HepG2 (cell line): ENCODE results near the gene PBX4. TPM values are rescaled to one million over a fixed set of nuclear protein-coding genes. Genes with fewer than 3 reads are reported as not detected.

Experiments used
- ATM ChIP-seq: fragments of 450-650 bp; IDR thresholded peaks from 2 replicates; pipeline ENCODE4 v1.7.1; 2017; ENCODE audit warnings: mild to moderate bottlenecking, borderline replicate concordance
- CAMTA2 ChIP-seq: sonication (generic); formaldehyde crosslinking; IDR thresholded peaks from 2 replicates; pipeline ENCODE4 v1.4.0; 2020; ENCODE audit warnings: mild to moderate bottlenecking, missing genetic modification reagents, borderline replicate concordance
- FOSL1 ChIP-seq: sonication (generic); formaldehyde crosslinking; IDR thresholded peaks from 2 replicates; pipeline ENCODE4 v1.9.0; 2021; ENCODE audit warnings: missing genetic modification reagents, borderline replicate concordance
- HOXA3 ChIP-seq: sonication (generic); formaldehyde crosslinking; IDR thresholded peaks from 2 replicates; pipeline ENCODE4 v1.5.0; 2020; ENCODE audit warnings: missing genetic modification reagents
- MXD4 ChIP-seq: IDR thresholded peaks from 2 replicates; pipeline ENCODE4 v1.6.1; 2016; ENCODE audit warnings: mild to moderate bottlenecking, missing biosample characterization, missing genetic modification reagents
- MYC ChIP-seq: sonication (generic); formaldehyde crosslinking; IDR thresholded peaks from 2 replicates; pipeline ENCODE4 v1.9.0; 2021; ENCODE audit warnings: missing genetic modification reagents, borderline replicate concordance
- NFYB ChIP-seq: sonication (generic); formaldehyde crosslinking; IDR thresholded peaks from 2 replicates; pipeline ENCODE4 v1.4.0; 2020; ENCODE audit warnings: missing genetic modification reagents
- PTBP1 ChIP-seq: fragments of 200-400 bp; formaldehyde crosslinking; IDR thresholded peaks from 2 replicates; pipeline ENCODE4 v1.6.1; 2018; ENCODE audit warnings: low read length, low read depth; ENCODE audit not compliant: poor library complexity, severe bottlenecking
- polyA plus RNA-seq, 8 experiments: library from polyadenylated mRNA; depleted of rRNA in 3 of 8; stranded (reverse) in 7 of 8; unstranded in 1 of 8; fragments of >200 nt; fragmentation: Illumina TruSeq in 4 of 8; extraction: Trizol in 4 of 8; gene quantifications; 2 replicates each; pipeline versions ENCODE4 v1.2.1 to v1.2.3, GENCODE V29; 2011 to 2016; ENCODE audit warnings: low read depth in 4 of 8, missing spikeins in 1 of 8, mixed read lengths in 1 of 8; ENCODE audit not compliant: insufficient read depth in 1 of 8
- total RNA-seq, 5 experiments: library from RNA; depleted of rRNA; stranded (reverse); fragments of >200 nt; fragmentation: Illumina TruSeq; extraction: Trizol; gene quantifications; 2 replicates each; pipeline ENCODE4 v1.2.3, GENCODE V29; 2016; ENCODE audit warnings: low read depth in 1 of 5
- TF ChIP-seq, protein P1 (sequence below): sonication (generic); formaldehyde crosslinking; IDR thresholded peaks from 2 replicates; pipeline ENCODE4 v1.4.0; 2020; ENCODE audit warnings: mild to moderate bottlenecking, missing genetic modification reagents
- TF ChIP-seq, protein P2 (sequence below): sonication (generic); formaldehyde crosslinking; IDR thresholded peaks from 2 replicates; pipeline ENCODE4 v1.8.1; 2023; ENCODE audit warnings: mild to moderate bottlenecking, moderate library complexity, missing genetic modification reagents
- TF ChIP-seq, protein P3 (sequence below): sonication (generic); formaldehyde crosslinking; IDR thresholded peaks from 2 replicates; pipeline ENCODE4 v1.8.0; 2022; ENCODE audit warnings: mild to moderate bottlenecking, missing genetic modification reagents, moderate library complexity
- TF ChIP-seq, protein P4 (sequence below): sonication (generic); formaldehyde crosslinking; conservative IDR thresholded peaks from 2 replicates; pipeline ENCODE4 v1.8.0; 2022; ENCODE audit warnings: mild to moderate bottlenecking, moderate library complexity, missing genetic modification reagents
- TF ChIP-seq, protein P5 (sequence below): sonication (generic); formaldehyde crosslinking; IDR thresholded peaks from 2 replicates; pipeline ENCODE4 v1.4.0; 2020; ENCODE audit warnings: missing genetic modification reagents
- TF ChIP-seq, protein P6 (sequence below), 2 experiments: sonication (generic) in 1 of 2; formaldehyde crosslinking in 1 of 2; IDR thresholded peaks; 2 replicates each; pipeline versions ENCODE4 v1.5.1 to v1.6.1; 2011 to 2020; ENCODE audit warnings: borderline replicate concordance in 1 of 2, low read depth in 1 of 2, low read length in 1 of 2, mild to moderate bottlenecking in 1 of 2, missing genetic modification reagents in 1 of 2, moderate library complexity in 1 of 2

PBX4 gene
- total and polyA plus RNA-seq, 2 of the 13 experiments (the other 11 are each of a cell fraction or from before 2014, with no cell fraction given), result not detected

DNA sequence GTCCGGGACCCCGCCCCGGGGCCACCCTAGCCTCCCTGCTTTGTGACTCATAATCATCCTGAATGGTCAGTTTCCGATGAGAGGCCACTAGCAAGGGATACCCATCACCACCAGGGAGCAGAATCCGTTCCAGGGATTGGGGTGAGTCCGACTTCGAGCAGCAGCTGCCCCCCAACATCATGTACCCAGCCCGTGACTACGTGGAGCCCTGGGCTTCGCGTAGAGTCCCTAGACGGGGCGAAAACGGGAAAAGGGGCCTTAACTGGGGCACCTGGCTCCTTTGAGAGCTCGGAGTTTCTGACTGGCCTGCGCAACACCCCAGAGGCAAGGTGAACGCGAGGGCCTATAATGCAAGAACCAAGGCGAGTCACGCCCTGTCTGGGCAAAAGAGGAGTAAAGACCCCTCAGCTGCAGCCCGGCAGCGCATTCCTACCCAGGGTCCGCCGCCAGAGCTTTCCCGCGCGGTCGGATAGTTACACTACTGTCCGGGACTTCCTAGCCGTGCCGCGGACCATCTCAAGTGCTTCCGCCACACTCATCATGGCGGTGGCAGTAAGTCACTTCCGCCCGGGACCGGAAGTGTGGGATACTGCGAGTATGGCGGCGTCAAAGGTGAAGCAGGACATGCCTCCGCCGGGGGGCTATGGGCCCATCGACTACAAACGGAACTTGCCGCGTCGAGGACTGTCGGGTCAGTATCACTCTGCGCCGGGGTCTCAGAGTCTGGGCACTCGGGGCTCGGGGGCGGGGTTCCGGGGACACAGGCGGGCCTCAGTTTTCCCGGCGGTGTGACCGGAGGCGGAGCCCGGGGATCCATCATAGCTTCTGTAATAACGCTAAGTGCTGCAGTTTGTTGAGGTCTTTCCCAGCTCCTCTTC is 102.6 kb downstream of the PBX4 start, which contains the start of gene NDUFA13 (continued):
- TF ChIP-seq, protein P1, sequence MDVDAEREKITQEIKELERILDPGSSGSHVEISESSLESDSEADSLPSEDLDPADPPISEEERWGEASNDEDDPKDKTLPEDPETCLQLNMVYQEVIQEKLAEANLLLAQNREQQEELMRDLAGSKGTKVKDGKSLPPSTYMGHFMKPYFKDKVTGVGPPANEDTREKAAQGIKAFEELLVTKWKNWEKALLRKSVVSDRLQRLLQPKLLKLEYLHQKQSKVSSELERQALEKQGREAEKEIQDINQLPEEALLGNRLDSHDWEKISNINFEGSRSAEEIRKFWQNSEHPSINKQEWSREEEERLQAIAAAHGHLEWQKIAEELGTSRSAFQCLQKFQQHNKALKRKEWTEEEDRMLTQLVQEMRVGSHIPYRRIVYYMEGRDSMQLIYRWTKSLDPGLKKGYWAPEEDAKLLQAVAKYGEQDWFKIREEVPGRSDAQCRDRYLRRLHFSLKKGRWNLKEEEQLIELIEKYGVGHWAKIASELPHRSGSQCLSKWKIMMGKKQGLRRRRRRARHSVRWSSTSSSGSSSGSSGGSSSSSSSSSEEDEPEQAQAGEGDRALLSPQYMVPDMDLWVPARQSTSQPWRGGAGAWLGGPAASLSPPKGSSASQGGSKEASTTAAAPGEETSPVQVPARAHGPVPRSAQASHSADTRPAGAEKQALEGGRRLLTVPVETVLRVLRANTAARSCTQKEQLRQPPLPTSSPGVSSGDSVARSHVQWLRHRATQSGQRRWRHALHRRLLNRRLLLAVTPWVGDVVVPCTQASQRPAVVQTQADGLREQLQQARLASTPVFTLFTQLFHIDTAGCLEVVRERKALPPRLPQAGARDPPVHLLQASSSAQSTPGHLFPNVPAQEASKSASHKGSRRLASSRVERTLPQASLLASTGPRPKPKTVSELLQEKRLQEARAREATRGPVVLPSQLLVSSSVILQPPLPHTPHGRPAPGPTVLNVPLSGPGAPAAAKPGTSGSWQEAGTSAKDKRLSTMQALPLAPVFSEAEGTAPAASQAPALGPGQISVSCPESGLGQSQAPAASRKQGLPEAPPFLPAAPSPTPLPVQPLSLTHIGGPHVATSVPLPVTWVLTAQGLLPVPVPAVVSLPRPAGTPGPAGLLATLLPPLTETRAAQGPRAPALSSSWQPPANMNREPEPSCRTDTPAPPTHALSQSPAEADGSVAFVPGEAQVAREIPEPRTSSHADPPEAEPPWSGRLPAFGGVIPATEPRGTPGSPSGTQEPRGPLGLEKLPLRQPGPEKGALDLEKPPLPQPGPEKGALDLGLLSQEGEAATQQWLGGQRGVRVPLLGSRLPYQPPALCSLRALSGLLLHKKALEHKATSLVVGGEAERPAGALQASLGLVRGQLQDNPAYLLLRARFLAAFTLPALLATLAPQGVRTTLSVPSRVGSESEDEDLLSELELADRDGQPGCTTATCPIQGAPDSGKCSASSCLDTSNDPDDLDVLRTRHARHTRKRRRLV (CRISPR knock-in tag), result no peak
- peak; percentile 85; the same call in 1 of the 2 replicates for TF ChIP-seq MYC (CRISPR knock-in tag)
- TF ChIP-seq FOSL1 (CRISPR knock-in tag), result 0 out of 2 replicates have a peak, but pooled peaks have one; percentile 19
- no peak for TF ChIP-seq NFYB (CRISPR knock-in tag)
- TF ChIP-seq MXD4 (CRISPR knock-in tag), result no peak; the same call in 1 of the 2 replicates
- no peak for TF ChIP-seq CAMTA2 (CRISPR knock-in tag)
- no peak for TF ChIP-seq PTBP1
- TF ChIP-seq, protein P2, sequence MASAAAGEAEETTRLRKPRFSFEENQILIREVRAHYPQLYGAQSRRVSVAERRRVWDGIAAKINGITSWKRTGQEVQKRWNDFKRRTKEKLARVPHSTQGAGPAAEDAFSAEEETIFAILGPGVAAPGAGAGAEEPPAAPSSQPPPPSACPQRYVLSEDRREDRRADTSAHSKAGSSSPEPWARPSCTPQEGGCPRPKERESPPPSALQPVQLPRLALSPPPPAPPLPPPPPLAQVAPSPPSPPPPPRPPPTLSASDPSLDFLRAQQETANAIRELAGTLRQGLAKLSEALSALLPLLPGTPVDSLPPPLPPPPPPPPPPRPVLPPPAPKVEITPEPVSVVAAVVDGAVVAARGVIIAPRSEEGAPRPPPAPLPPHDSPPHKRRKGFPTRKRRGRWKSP (CRISPR knock-in tag), result no peak
- TF ChIP-seq, protein P3, sequence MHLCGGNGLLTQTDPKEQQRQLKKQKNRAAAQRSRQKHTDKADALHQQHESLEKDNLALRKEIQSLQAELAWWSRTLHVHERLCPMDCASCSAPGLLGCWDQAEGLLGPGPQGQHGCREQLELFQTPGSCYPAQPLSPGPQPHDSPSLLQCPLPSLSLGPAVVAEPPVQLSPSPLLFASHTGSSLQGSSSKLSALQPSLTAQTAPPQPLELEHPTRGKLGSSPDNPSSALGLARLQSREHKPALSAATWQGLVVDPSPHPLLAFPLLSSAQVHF (CRISPR knock-in tag), result no peak
- TF ChIP-seq ATM, result no peak
- TF ChIP-seq, protein P4, sequence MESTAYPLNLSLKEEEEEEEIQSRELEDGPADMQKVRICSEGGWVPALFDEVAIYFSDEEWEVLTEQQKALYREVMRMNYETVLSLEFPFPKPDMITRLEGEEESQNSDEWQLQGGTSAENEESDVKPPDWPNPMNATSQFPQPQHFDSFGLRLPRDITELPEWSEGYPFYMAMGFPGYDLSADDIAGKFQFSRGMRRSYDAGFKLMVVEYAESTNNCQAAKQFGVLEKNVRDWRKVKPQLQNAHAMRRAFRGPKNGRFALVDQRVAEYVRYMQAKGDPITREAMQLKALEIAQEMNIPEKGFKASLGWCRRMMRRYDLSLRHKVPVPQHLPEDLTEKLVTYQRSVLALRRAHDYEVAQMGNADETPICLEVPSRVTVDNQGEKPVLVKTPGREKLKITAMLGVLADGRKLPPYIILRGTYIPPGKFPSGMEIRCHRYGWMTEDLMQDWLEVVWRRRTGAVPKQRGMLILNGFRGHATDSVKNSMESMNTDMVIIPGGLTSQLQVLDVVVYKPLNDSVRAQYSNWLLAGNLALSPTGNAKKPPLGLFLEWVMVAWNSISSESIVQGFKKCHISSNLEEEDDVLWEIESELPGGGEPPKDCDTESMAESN (CRISPR knock-in tag), result peak; percentile 79
- TF ChIP-seq HOXA3 (CRISPR knock-in tag), result peak; percentile 100
- TF ChIP-seq, protein P5, sequence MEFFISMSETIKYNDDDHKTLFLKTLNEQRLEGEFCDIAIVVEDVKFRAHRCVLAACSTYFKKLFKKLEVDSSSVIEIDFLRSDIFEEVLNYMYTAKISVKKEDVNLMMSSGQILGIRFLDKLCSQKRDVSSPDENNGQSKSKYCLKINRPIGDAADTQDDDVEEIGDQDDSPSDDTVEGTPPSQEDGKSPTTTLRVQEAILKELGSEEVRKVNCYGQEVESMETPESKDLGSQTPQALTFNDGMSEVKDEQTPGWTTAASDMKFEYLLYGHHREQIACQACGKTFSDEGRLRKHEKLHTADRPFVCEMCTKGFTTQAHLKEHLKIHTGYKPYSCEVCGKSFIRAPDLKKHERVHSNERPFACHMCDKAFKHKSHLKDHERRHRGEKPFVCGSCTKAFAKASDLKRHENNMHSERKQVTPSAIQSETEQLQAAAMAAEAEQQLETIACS (CRISPR knock-in tag), result no peak
- TF ChIP-seq, protein P6, sequence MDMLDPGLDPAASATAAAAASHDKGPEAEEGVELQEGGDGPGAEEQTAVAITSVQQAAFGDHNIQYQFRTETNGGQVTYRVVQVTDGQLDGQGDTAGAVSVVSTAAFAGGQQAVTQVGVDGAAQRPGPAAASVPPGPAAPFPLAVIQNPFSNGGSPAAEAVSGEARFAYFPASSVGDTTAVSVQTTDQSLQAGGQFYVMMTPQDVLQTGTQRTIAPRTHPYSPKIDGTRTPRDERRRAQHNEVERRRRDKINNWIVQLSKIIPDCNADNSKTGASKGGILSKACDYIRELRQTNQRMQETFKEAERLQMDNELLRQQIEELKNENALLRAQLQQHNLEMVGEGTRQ (IDR thresholded peaks at IDR 0.05; ENCODE audit: low read depth, low read length), result no peak
- TF ChIP-seq, protein P6 (CRISPR knock-in tag; IDR thresholded peaks at IDR 0.05; ENCODE audit: borderline replicate concordance), result no peak
